ENCODE measurements around the gene CILP2. TPM values are rescaled to one million over a fixed set of nuclear protein-coding genes. Genes with fewer than 3 reads are reported as not detected.

CILP2 gene
- total and polyA plus RNA-seq, 2 of the 8 experiments (the other 6 are each of a cell fraction or from before 2014, with no cell fraction given) = 4.4 to 5.8 TPM

GRCh38 chr19:19561946-19562664 is 24.0 kb downstream of the CILP2 start:
- Histone ChIP-seq H3K4me1 (replicated peaks in 1 of 4; ENCODE audit: control insufficient read depth in 3 of 4, insufficient read depth in 4 of 4, low read length in 3 of 4) (peaks cover 0 to 4% (median 0%) of the 10 kb centered on the region in 4 experiments; a peak in 2 of 7 replicates), H4K20me1 (replicated peaks in 1 of 2; ENCODE audit: control insufficient read depth in 1 of 2, insufficient read depth in 2 of 2, low read length in 2 of 2) (no peaks in the 10 kb centered on the region), H3K18ac (ENCODE audit: extremely low read depth, low read length) (no peak overlapping the region), H4K8ac (ENCODE audit: extremely low read depth, insufficient read depth, low read length) (no peak overlapping the region), H4K91ac (replicated peaks; ENCODE audit: insufficient read length, low read length) (no peak overlapping the region), H3K27ac (ENCODE audit: low read depth, low read length) (no peak overlapping the region), H2BK20ac (ENCODE audit: low read length) (no peak overlapping the region), H3K4me2 (ENCODE audit: insufficient read depth in 1 of 2, low read depth in 2 of 2, low read length in 2 of 2) (no peak overlapping the region), H3K4me3 (ENCODE audit: extremely low read depth in 1 of 4, insufficient read depth in 2 of 4, low read depth in 3 of 4, low read length in 4 of 4) (no peak overlapping the region), H3K23me2 (ENCODE audit: low read depth, low read length) (no peaks in the 10 kb centered on the region), H2BK12ac (ENCODE audit: low read depth, low read length) (no peak overlapping the region), H3K9ac (replicated peaks in 1 of 4; ENCODE audit: extremely low read depth in 1 of 4, low read depth in 3 of 4, low read length in 3 of 4) (no peak overlapping the region; a peak in 1 of 7 replicates), H2BK5ac (ENCODE audit: low read depth, low read length) (no peak overlapping the region), H3K4ac (replicated peaks; ENCODE audit: insufficient read length, low read depth, low read length) (no peak overlapping the region), H3K23ac (ENCODE audit: insufficient read length) (no peak overlapping the region), H3K36me3 (ENCODE audit: control insufficient read depth in 2 of 4, insufficient read depth in 4 of 4, low read length in 3 of 4) (no peaks in the 10 kb centered on the region), H3K27me3 (replicated peaks in 1 of 4; ENCODE audit: control insufficient read depth in 3 of 4, extremely low read depth in 1 of 4, insufficient read depth in 3 of 4, low read length in 3 of 4) (no peaks in the 10 kb centered on the region), H3K9me3 (ENCODE audit: insufficient read depth in 2 of 2, low read depth in 1 of 2, low read length in 1 of 2) (no peaks in the 10 kb centered on the region), H4K5ac (ENCODE audit: insufficient read length, low read depth, low read length) (no peak overlapping the region), H3K79me1 (ENCODE audit: low read depth, low read length) (no peaks in the 10 kb centered on the region), H2BK120ac (replicated peaks; ENCODE audit: low read depth, low read length) (no peak overlapping the region), H3K14ac (ENCODE audit: insufficient read length) (no peak overlapping the region), H2AFZ (ENCODE audit: low read length) (no peak overlapping the region), H3K56ac (replicated peaks; ENCODE audit: insufficient read length, low read depth, low read length) (no peak overlapping the region), H3K79me2 (ENCODE audit: control insufficient read depth in 1 of 2, insufficient read depth in 2 of 2, low read length in 2 of 2) (no peaks in the 10 kb centered on the region), H2BK15ac (ENCODE audit: low read length) (no peak overlapping the region), H2AK5ac (ENCODE audit: low read depth, low read length) (no peak overlapping the region)
- FAIRE-seq (no peak), DNase-seq (ENCODE audit: low read depth in 1 of 2, low spot score in 2 of 2) (no peak)
- 89% methylated on average over 24 of the region's 26 CpGs; no CpG with 5 or more reads in 1 of the 2 experiments for WGBS, 2 experiments (ENCODE audit: extremely low coverage in 1 of 2, insufficient coverage in 1 of 2, insufficient read length in 1 of 2, insufficient replicate concordance in 2 of 2, low coverage in 1 of 2, low lambda C conversion rate in 2 of 2, missing lambda C conversion rate in 1 of 2)
- ChIA-PET POLR2A (ENCODE audit: partially characterized antibody) (interaction anchor here (0.6 to 1.4 kb wide), 3 partner anchors 29 to 603 kb away, joined by 3 read pairs; no protein-coding TSS in a partner anchor), CTCF (ENCODE audit: partially characterized antibody) (interaction anchor here (0.6 to 20.0 kb wide), 10 partner anchors 12 to 97 kb away, joined by 3 to 223 read pairs (median 4); partner anchors contain the start of gene GMIP)
- no peak for TF ChIP-seq JUN (IDR thresholded peaks at IDR 0.05; ENCODE audit: low read depth, low read length)
- TF ChIP-seq HDAC2 (IDR thresholded peaks at IDR 0.05; ENCODE audit: borderline replicate concordance in 1 of 2, low read depth in 2 of 2, low read length in 2 of 2) = no peak
- TF ChIP-seq FOSL1 (IDR thresholded peaks at IDR 0.05; ENCODE audit: insufficient read depth, low read depth, low read length) = no peak
- no peak for TF ChIP-seq E2F6 (IDR thresholded peaks at IDR 0.05)
- TF ChIP-seq PHF8 (conservative IDR thresholded peaks at IDR 0.05; ENCODE audit: low read depth, low read length) = no peak
- no peak for TF ChIP-seq KDM5A (IDR thresholded peaks at IDR 0.05; ENCODE audit: low read length)
- TF ChIP-seq CTBP2 (IDR thresholded peaks at IDR 0.05; ENCODE audit: borderline replicate concordance, insufficient read depth, insufficient read length, low read length) = no peak
- no peak for TF ChIP-seq MAFK (IDR thresholded peaks at IDR 0.05; ENCODE audit: low read depth, low read length)
- no peak for TF ChIP-seq BCL11A (IDR thresholded peaks at IDR 0.05; ENCODE audit: low read depth in 2 of 2, low read length in 2 of 2)
- no peak for TF ChIP-seq CBX8 (IDR thresholded peaks at IDR 0.05; ENCODE audit: borderline replicate concordance, low read depth, low read length)
- no peak for TF ChIP-seq POLR2A (IDR thresholded peaks at IDR 0.05; ENCODE audit: control extremely low read depth in 1 of 2, low read depth in 2 of 2, low read length in 2 of 2)

All from H1 (cell line).